HG02885 (cell line): ENCODE data around the gene COPS3.
"Not testable (repeated sequence)": the region's sequence is repeated elsewhere in the genome, so short reads cannot be mapped to it uniquely, and the experiment has no call there.

ENCODE experiments used
- ATAC-seq: cut with Tn5 transposase; IDR thresholded peaks from one replicate; pipeline ENCODE4 v1.9.1; 2021; ENCODE audit warnings: mild to moderate bottlenecking; ENCODE audit not compliant: unreplicated experiment, poor library complexity

Gene COPS3

GRCh38 chr17:17303010-17303846, 22.2 kb upstream of the COPS3 start, which contains the start of gene NT5M:
NT5M (plus strand) TSS chr17:17303373; CDS start chr17:17303551, 178 bp downstream.
- ATAC-seq, result peak; percentile 69

DNA sequence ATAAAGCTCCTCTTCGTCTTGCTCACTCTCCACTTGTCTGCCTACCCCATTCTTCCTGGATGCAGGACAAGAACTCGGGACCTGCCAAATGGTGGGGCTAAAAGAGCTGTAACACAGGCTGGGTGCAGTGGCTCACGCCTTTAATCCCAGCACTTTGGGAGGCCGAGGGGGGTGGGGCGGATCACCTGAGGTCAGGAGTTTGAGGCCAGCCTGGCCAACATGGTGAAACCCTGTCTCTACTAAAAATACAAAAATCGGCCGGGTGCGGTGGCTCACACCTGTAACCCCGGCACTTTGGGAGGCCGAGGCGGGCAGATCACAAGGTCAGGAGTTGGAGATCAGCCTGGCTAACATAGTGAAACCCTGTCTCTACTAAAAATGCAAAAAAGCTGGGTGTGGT, 20.6 kb upstream of the COPS3 start:
- not testable (repeated sequence) for ATAC-seq

GRCh38 chr17:17300624-17301568, 19.9 kb upstream of the COPS3 start:
- no peak for ATAC-seq

- no peak for ATAC-seq
These were observed 17.1 kb upstream of the COPS3 start for GRCh38 chr17:17298108-17298507.

DNA sequence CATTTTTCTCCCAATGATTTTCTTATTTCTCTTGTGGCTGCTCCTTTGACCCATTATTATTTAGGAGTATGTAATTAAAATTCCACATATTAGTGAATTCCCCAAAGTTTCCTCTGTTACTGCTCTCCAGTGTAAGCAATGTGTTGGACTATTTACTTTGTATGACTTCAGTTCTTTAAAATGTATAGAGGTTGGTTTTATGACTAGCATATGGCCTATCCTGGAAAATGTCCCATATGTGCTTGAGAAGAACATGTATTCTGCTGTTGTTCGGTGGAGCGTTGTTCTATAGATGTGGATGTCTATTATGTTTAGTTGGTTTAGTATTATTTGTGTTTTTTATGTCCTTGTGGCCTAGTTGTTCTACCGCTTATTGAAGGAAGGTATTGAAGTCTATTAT, 16.2 kb upstream of the COPS3 start:
- no peak for ATAC-seq

- no peak for ATAC-seq
These were observed 14.1 kb upstream of the COPS3 start for GRCh38 chr17:17295141-17295540.

DNA sequence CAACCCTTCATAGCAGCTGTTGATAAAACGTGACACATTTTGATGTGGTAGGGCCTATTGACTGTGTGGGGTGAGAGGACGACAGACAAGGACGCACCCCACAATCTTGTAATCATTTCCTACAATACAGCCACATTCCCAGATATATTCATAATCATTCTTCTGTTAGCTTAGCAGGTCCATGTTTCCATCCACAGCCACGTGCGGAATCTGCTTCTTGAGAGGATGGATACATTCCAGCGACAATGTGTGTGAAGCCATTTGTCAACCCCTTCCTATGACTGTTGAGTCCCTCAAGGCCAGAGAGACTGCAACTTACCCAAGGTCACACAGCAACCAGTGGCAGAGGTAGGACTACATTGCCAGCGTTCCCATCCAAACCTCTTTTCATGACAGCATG, 8.7 kb upstream of the COPS3 start:
- ATAC-seq, result no peak

DNA sequence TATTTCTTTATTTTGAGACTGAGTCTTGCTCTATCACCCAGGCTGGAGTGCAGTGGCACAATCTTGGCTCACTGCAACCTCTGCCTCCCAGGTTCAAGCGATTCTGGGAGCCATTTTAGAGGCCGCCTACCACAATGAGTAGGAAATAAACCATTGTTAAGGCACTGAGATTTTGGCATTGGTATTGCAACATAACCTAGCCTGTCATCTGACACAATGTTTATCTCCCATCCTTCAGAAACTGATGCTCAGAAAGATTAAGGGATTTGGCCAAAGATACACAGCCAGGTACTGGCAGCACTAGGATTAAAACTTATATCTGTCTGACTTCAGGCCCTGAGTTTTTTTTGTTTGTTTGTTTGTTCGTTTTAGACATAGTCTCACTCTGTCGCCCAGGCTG, 8.0 kb upstream of the COPS3 start:
- no peak for ATAC-seq

GRCh38 chr17:17285951-17286350, 4.9 kb upstream of the COPS3 start:
- ATAC-seq, result no peak

GRCh38 chr17:17279316-17279715, 1.7 kb downstream of the COPS3 start:
- no peak for ATAC-seq

DNA sequence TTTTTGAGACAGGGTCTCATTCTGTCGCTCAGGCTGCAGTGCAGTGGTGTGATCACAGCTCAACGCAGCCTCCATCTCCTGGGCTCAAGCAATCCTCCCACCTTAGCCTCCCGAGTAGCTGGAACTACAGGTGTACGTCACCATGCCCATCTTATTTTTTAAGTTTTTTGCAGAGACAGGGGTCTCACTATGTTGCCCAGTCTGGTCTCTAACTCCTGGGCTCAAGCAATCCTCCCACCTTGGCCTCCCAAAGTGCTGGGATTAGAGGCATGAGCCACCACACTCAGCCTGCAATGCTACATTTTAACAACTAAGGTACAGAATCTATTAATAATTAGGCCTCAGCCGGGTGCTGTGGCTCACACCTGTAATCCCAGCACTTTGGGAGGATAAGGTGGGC, 3.6 kb downstream of the COPS3 start:
- not testable (repeated sequence) for ATAC-seq

GRCh38 chr17:17275971-17276370, 5.1 kb downstream of the COPS3 start:
- no peak for ATAC-seq

GRCh38 chr17:17269926-17270773, 10.9 kb downstream of the COPS3 start:
- ATAC-seq, result no peak

- ATAC-seq, result no peak
These were observed 16.6 kb downstream of the COPS3 start for GRCh38 chr17:17264430-17264829.

DNA sequence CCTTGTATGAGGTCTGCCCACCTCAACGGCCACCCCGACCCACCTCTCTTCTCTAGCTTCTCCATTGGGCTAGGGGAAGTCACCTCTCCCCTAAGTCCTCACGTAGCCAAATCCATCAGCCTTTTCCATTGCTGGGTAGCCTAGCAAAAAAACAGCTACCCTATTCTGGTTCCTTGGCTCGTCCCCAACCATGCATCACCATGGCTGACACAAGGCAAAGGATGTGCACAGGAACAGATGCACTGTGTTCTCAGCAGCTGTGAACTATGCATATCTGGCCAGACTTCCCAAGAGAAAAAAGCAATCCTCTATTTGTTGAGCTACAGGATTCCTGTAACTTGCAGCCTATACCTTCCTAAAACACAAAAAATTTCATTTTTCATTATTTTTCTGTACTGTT, 22.0 kb downstream of the COPS3 start:
- ATAC-seq, result no peak

DNA sequence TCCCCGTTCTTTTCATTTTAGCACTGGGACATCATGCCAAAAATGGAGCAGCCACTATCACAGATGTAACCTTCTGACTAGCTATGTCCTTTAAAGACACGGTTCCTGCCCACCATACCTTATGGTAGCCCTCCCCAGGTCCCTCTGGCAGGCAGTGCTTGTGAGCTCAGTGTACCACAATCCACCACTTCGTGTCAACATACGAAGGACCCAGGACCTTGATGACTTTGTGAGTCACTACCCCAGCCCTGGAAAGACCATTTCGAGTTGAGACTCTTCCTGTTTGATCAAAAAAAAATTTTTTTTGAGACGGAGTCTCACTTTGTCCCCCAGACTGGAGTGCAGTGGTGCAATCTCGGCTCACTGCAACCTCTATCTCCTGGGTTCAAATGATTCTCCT, 23.0 kb downstream of the COPS3 start:
- no peak for ATAC-seq

GRCh38 chr17:17256316-17256715, 24.7 kb downstream of the COPS3 start:
- no peak for ATAC-seq

DNA sequence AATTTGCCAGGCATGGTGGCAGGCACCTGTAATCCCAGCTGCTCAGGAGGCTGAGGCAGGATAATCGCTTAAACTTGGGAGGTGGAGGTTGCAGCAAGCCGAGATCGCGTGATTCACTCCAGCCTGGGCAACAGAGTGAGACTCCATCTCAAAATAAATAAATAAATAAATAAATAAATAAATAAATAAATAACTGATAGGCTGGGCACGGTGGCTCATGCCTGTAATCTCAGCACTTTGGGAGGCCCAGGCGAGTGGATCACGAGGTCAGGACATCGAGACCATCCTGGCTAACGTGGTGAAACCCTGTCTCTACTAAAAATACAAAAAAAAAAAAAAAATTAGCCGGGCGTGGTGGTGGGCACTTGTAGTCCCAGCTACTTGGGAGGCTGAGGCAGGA, 25.4 kb downstream of the COPS3 start:
- ATAC-seq, result not testable (repeated sequence)

DNA sequence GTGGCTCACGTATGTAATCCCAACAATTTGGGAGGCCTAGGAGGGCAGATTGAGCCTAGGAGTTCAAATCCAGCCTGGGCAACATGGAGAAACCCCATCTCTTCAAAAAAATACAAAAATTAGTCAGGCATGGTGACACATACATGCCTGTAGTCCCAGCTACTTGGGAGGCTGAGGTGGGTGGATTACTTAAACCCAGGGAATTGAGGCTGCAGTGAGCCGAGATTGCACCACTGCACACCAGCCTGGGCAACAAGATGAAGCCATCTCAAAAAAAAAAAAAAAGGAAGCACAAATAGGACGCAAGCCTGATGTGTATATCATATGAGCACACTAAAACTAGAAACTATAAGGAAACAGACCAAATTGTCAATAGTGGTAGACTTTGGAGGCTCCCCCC, 27.0 kb downstream of the COPS3 start:
- ATAC-seq, result no peak

- no peak for ATAC-seq
These were observed 27.6 kb downstream of the COPS3 start for GRCh38 chr17:17253406-17253805.
